Measurements from ENCODE around the gene CASTOR1. TPM values are rescaled to one million over a fixed set of nuclear protein-coding genes. Genes with fewer than 3 reads are reported as not detected.

CASTOR1 gene
- total RNA-seq, 1 experiment from 2014 or later, result 16.0 TPM

- ChIA-PET CTCF (interaction anchor here (1.0 kb wide), 1 partner anchor 20 kb away, joined by 3 read pairs; no protein-coding TSS in a partner anchor), POLR2A (no interaction called here)
- H3K4me3 Mint-ChIP-seq, result no peak overlapping the region
- no peak for ATAC-seq
- no peak overlapping the region for H3K27ac Mint-ChIP-seq
- no peak for DNase-seq (ENCODE audit: low spot score)
- H3K36me3 Mint-ChIP-seq, result no peaks in the 10 kb centered on the region
- no peaks in the 10 kb centered on the region for H3K27me3 Mint-ChIP-seq (ENCODE audit: low read depth)
- H3K9me3 Mint-ChIP-seq, result no peaks in the 10 kb centered on the region
- TF ChIP-seq ATF6 (CRISPR knock-in tag; IDR thresholded peaks at IDR 0.05) (no peak), JUN (CRISPR knock-in tag; IDR thresholded peaks at IDR 0.05) (no peak), GTF2I (CRISPR knock-in tag; conservative IDR thresholded peaks at IDR 0.05) (no peak), ETV6 (CRISPR knock-in tag; IDR thresholded peaks at IDR 0.05) (no peak), TEAD1 (CRISPR knock-in tag; IDR thresholded peaks at IDR 0.05) (no peak), E2F4 (CRISPR knock-in tag; IDR thresholded peaks at IDR 0.05; ENCODE audit: borderline replicate concordance, low read depth) (no peak), ESRRA (CRISPR knock-in tag; IDR thresholded peaks at IDR 0.05; ENCODE audit: borderline replicate concordance) (no peak), TCF7 (CRISPR knock-in tag; IDR thresholded peaks at IDR 0.05; ENCODE audit: low read depth) (no peak), ZNF263 (CRISPR knock-in tag; IDR thresholded peaks at IDR 0.05; ENCODE audit: low read depth) (no peak), CDX4 (CRISPR knock-in tag; IDR thresholded peaks at IDR 0.05; ENCODE audit: borderline replicate concordance) (no peak), SOX15 (CRISPR knock-in tag; IDR thresholded peaks at IDR 0.05) (no peak), SMAD4 (CRISPR knock-in tag; IDR thresholded peaks at IDR 0.05) (no peak), ZNF416 (CRISPR knock-in tag; IDR thresholded peaks at IDR 0.05) (no peak), PREB (CRISPR knock-in tag; IDR thresholded peaks at IDR 0.05; ENCODE audit: borderline replicate concordance) (no peak), ZNF425 (CRISPR knock-in tag; conservative IDR thresholded peaks at IDR 0.05) (no peak)
- H3K4me1 Mint-ChIP-seq, result peaks cover 10% of the 10 kb centered on the region
Observed at GRCh38 chr22:30308093-30308492, 18.8 kb upstream of the CASTOR1 start.

GRCh38 chr22:30307041-30307574 lies 17.8 kb upstream of the CASTOR1 start:
- no peaks in the 10 kb centered on the region for H3K27me3 Mint-ChIP-seq (ENCODE audit: low read depth)
- no peaks in the 10 kb centered on the region for H3K36me3 Mint-ChIP-seq
- ChIA-PET POLR2A (no interaction called here), CTCF (interaction anchor here (0.5 kb wide), 1 partner anchor 730 kb away, joined by 4 read pairs; no protein-coding TSS in a partner anchor)
- H3K9me3 Mint-ChIP-seq, result no peaks in the 10 kb centered on the region
- no peak overlapping the region for H3K4me3 Mint-ChIP-seq
- no peak overlapping the region for H3K27ac Mint-ChIP-seq
- H3K4me1 Mint-ChIP-seq, result peaks cover 10% of the 10 kb centered on the region
- ATAC-seq (no peak), DNase-seq (ENCODE audit: low spot score) (no peak)
- TF ChIP-seq E2F4 (CRISPR knock-in tag; IDR thresholded peaks at IDR 0.05; ENCODE audit: borderline replicate concordance, low read depth) (no peak), NFYB (CRISPR knock-in tag; conservative IDR thresholded peaks at IDR 0.05; ENCODE audit: low read depth) (no peak), USF1 (CRISPR knock-in tag; IDR thresholded peaks at IDR 0.05) (no peak), USF2 (CRISPR knock-in tag; IDR thresholded peaks at IDR 0.05) (no peak), ATF6 (CRISPR knock-in tag; IDR thresholded peaks at IDR 0.05) (no peak), FOXP1 (CRISPR knock-in tag; IDR thresholded peaks at IDR 0.05; ENCODE audit: borderline replicate concordance) (no peak), NFATC4 (CRISPR knock-in tag; IDR thresholded peaks at IDR 0.05) (no peak), NR1H2 (CRISPR knock-in tag; IDR thresholded peaks at IDR 0.05) (no peak), NR3C1 (CRISPR knock-in tag; conservative IDR thresholded peaks at IDR 0.05; ENCODE audit: low read depth) (no peak), NR2C2 (CRISPR knock-in tag; IDR thresholded peaks at IDR 0.05) (no peak)
